ENCODE data around the gene NEBL. TPM values are rescaled to one million over a fixed set of nuclear protein-coding genes. Genes with fewer than 3 reads are reported as not detected.

Gene NEBL
- total and polyA plus RNA-seq, 3 experiments from 2014 or later: 0.11 to 0.15 TPM; not detected in 1

GRCh38 chr10:20776384-20777118, 120.6 kb downstream of the NEBL start:
- Mint-ChIP-seq H3K4me1 (no peaks in the 10 kb centered on the region), H3K9me3 (peaks cover 4 to 13% (median 5%) of the 10 kb centered on the region in 5 donors), H3K27me3 (peaks cover 0 to 1% of the 10 kb centered on the region in 2 donors), H3K4me3 (no peak overlapping the region), H3K36me3 (no peaks in the 10 kb centered on the region), H3K27ac (peak overlapping the region in 1 of 8 donors; percentile 66)
- POLR2A ChIA-PET: no interaction called here
- H3K27ac ChIP-seq (ENCODE audit: low read depth, low read length): no peak overlapping the region
- no peaks in the 10 kb centered on the region for H3K36me3 ChIP-seq (ENCODE audit: insufficient read depth, low read length)
- DNase-seq: no peak
- CTCF ChIA-PET: no interaction called here
- H3K4me3 ChIP-seq (ENCODE audit: low read length): no peak overlapping the region
- no peaks in the 10 kb centered on the region for H3K27me3 ChIP-seq (ENCODE audit: insufficient read depth, low read length, poor library complexity, severe bottlenecking)
- H3K4me1 ChIP-seq (ENCODE audit: insufficient read depth, low read length): no peaks in the 10 kb centered on the region
- H3K9me3 ChIP-seq (ENCODE audit: low read length): no peaks in the 10 kb centered on the region

DNA sequence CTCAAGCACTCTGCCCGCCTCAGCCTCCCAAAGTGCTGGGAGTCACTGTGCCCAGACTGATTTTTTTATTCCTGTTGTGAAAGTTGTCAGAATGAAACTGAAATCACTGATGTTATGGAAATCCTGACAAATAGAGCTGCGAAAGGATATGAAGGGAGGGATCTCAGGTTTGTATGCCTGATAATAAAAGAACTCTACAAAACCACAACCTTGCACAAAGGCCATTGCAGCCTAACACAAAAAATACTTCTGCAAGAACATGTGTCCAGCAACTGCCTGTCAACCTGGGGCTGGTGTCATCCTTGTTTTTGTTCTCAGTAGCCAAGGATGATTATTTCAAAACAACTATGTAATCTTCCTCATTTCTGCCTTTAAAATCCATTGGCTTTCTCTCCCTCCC, 126.1 kb downstream of the NEBL start:
- no peak overlapping the region for H3K4me3 Mint-ChIP-seq
- H3K4me1 Mint-ChIP-seq: no peaks in the 10 kb centered on the region
- H3K36me3 ChIP-seq (ENCODE audit: insufficient read depth, low read length): no peaks in the 10 kb centered on the region
- H3K36me3 Mint-ChIP-seq: no peaks in the 10 kb centered on the region
- no peaks in the 10 kb centered on the region for H3K4me1 ChIP-seq (ENCODE audit: insufficient read depth, low read length)
- POLR2A ChIA-PET: no interaction called here
- H3K4me3 ChIP-seq (ENCODE audit: low read length): no peak overlapping the region
- no peak for DNase-seq
- CTCF ChIA-PET: no interaction called here
- no peaks in the 10 kb centered on the region for H3K9me3 ChIP-seq (ENCODE audit: low read length)
- no peak overlapping the region for H3K27ac ChIP-seq (ENCODE audit: low read depth, low read length)
- H3K9me3 Mint-ChIP-seq: peaks cover 3 to 13% (median 4%) of the 10 kb centered on the region in 5 donors
- H3K27me3 ChIP-seq (ENCODE audit: insufficient read depth, low read length, poor library complexity, severe bottlenecking): no peaks in the 10 kb centered on the region
- H3K27me3 Mint-ChIP-seq: peaks cover 0 to 1% of the 10 kb centered on the region in 2 donors
- H3K27ac Mint-ChIP-seq: no peak overlapping the region

- ChIA-PET POLR2A (no interaction called here), CTCF (no interaction called here)
- DNase-seq: no peak
- H3K27me3 ChIP-seq (ENCODE audit: insufficient read depth, low read length, poor library complexity, severe bottlenecking): no peaks in the 10 kb centered on the region
- no peaks in the 10 kb centered on the region for H3K4me1 ChIP-seq (ENCODE audit: insufficient read depth, low read length)
- Mint-ChIP-seq H3K36me3 (no peaks in the 10 kb centered on the region), H3K4me3 (no peak overlapping the region), H3K9me3 (peaks cover 0 to 9% (median 2%) of the 10 kb centered on the region in 5 donors), H3K27me3 (peaks cover 0 to 1% of the 10 kb centered on the region in 2 donors), H3K4me1 (no peaks in the 10 kb centered on the region), H3K27ac (no peak overlapping the region)
- H3K36me3 ChIP-seq (ENCODE audit: insufficient read depth, low read length): no peaks in the 10 kb centered on the region
- H3K9me3 ChIP-seq (ENCODE audit: low read length): no peaks in the 10 kb centered on the region
- H3K27ac ChIP-seq (ENCODE audit: low read depth, low read length): no peak overlapping the region
- no peak overlapping the region for H3K4me3 ChIP-seq (ENCODE audit: low read length)
Observed at GRCh38 chr10:20769481-20769880, 127.6 kb downstream of the NEBL start.

DNA sequence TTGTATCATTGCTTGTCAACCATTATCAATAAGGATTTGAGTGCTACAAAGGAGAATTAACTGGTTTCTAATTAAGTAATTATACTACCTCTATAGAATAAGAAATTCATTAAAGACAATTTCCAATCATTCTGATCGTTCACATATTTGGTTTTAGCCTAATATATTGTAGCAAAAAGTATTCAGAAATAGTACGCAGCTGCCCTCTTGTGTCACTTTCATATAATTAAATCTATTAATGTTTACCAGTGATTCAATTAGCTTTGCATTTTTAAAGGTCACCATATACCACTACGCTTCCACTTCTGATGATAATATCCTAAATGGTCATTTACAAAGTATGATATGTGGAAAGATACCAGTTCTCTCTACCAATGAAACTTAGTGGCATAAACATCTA, 128.3 kb downstream of the NEBL start:
- H3K4me3 Mint-ChIP-seq: no peak overlapping the region
- H3K36me3 ChIP-seq (ENCODE audit: insufficient read depth, low read length): no peaks in the 10 kb centered on the region
- no peak overlapping the region for H3K4me3 ChIP-seq (ENCODE audit: low read length)
- no peak for DNase-seq
- no peak overlapping the region for H3K27ac ChIP-seq (ENCODE audit: low read depth, low read length)
- POLR2A ChIA-PET: no interaction called here
- no peak overlapping the region for H3K27ac Mint-ChIP-seq
- no peaks in the 10 kb centered on the region for H3K36me3 Mint-ChIP-seq
- H3K9me3 ChIP-seq (ENCODE audit: low read length): no peaks in the 10 kb centered on the region
- CTCF ChIA-PET: no interaction called here
- peaks cover 0 to 1% of the 10 kb centered on the region in 2 donors for H3K27me3 Mint-ChIP-seq
- peaks cover 0 to 4% (median 3%) of the 10 kb centered on the region in 5 donors for H3K9me3 Mint-ChIP-seq
- no peaks in the 10 kb centered on the region for H3K4me1 Mint-ChIP-seq
- H3K4me1 ChIP-seq (ENCODE audit: insufficient read depth, low read length): no peaks in the 10 kb centered on the region
- H3K27me3 ChIP-seq (ENCODE audit: insufficient read depth, low read length, poor library complexity, severe bottlenecking): no peaks in the 10 kb centered on the region

GRCh38 chr10:20767028-20767427, 130.1 kb downstream of the NEBL start:
- no peak overlapping the region for H3K27ac ChIP-seq (ENCODE audit: low read depth, low read length)
- Mint-ChIP-seq H3K36me3 (no peaks in the 10 kb centered on the region), H3K4me3 (no peak overlapping the region), H3K27me3 (no peaks in the 10 kb centered on the region), H3K27ac (no peak overlapping the region), H3K4me1 (no peaks in the 10 kb centered on the region), H3K9me3 (peaks cover 0 to 4% (median 0%) of the 10 kb centered on the region in 5 donors)
- H3K36me3 ChIP-seq (ENCODE audit: insufficient read depth, low read length): no peaks in the 10 kb centered on the region
- no peak overlapping the region for H3K4me3 ChIP-seq (ENCODE audit: low read length)
- no peaks in the 10 kb centered on the region for H3K9me3 ChIP-seq (ENCODE audit: low read length)
- DNase-seq: no peak
- no peaks in the 10 kb centered on the region for H3K4me1 ChIP-seq (ENCODE audit: insufficient read depth, low read length)
- H3K27me3 ChIP-seq (ENCODE audit: insufficient read depth, low read length, poor library complexity, severe bottlenecking): no peaks in the 10 kb centered on the region
- ChIA-PET POLR2A (no interaction called here), CTCF (no interaction called here)

DNA sequence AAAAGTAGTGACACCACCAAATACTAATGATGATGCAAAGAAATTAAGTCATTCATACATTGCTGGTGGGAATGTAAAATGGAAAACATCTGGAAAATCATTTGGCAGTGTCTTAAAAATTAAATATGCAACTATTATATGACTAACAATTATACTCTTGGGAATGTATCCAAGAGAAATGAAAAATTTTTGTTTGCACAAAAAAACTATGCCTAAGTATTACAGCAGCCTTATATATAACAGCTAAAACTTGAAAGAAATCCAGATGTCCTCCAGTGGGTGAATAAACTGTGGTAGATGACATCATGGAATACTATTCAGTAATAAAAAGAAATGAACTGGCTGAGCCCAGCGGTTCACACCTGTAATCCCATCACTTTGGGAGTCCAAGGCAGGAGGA, 132.0 kb downstream of the NEBL start:
- H3K27me3 ChIP-seq (ENCODE audit: insufficient read depth, low read length, poor library complexity, severe bottlenecking): no peaks in the 10 kb centered on the region
- no peak overlapping the region for H3K4me3 ChIP-seq (ENCODE audit: low read length)
- no peak overlapping the region for H3K27ac ChIP-seq (ENCODE audit: low read depth, low read length)
- no peaks in the 10 kb centered on the region for H3K9me3 ChIP-seq (ENCODE audit: low read length)
- no peaks in the 10 kb centered on the region for H3K36me3 ChIP-seq (ENCODE audit: insufficient read depth, low read length)
- no peak overlapping the region for H3K4me3 Mint-ChIP-seq
- CTCF ChIA-PET: no interaction called here
- H3K9me3 Mint-ChIP-seq: peaks cover 0 to 5% (median 4%) of the 10 kb centered on the region in 5 donors
- no peaks in the 10 kb centered on the region for H3K36me3 Mint-ChIP-seq
- POLR2A ChIA-PET: no interaction called here
- DNase-seq: no peak
- no peaks in the 10 kb centered on the region for H3K27me3 Mint-ChIP-seq
- H3K27ac Mint-ChIP-seq: no peak overlapping the region
- H3K4me1 Mint-ChIP-seq: no peaks in the 10 kb centered on the region
- no peaks in the 10 kb centered on the region for H3K4me1 ChIP-seq (ENCODE audit: insufficient read depth, low read length)

DNA sequence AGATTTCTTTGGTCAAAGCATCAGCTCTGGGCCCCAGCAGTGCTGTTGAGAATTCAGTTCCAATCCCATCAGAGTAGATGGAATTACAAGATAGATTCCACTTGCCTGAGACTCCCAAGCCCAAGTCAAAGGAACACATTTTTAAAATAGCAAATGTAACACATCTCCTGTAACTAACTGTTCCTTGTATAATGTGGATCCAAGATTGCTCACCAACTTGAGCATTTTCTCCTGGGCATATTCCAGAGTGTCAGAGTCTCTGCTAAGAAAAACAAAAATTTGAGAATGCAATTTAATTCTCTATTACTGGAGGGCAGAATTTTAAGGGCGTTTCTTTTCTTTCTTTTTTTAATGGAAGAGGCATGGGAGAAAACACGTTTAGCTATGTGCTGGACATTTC, 136.7 kb downstream of the NEBL start:
- H3K27ac Mint-ChIP-seq: no peak overlapping the region
- no peaks in the 10 kb centered on the region for H3K36me3 ChIP-seq (ENCODE audit: insufficient read depth, low read length)
- peaks cover 0 to 12% (median 5%) of the 10 kb centered on the region in 5 donors for H3K9me3 Mint-ChIP-seq
- H3K4me1 Mint-ChIP-seq: no peaks in the 10 kb centered on the region
- H3K27me3 ChIP-seq (ENCODE audit: insufficient read depth, low read length, poor library complexity, severe bottlenecking): no peaks in the 10 kb centered on the region
- no peak overlapping the region for H3K4me3 ChIP-seq (ENCODE audit: low read length)
- H3K27ac ChIP-seq (ENCODE audit: low read depth, low read length): no peak overlapping the region
- POLR2A ChIA-PET: no interaction called here
- H3K27me3 Mint-ChIP-seq: no peaks in the 10 kb centered on the region
- no peak for DNase-seq
- no peaks in the 10 kb centered on the region for H3K9me3 ChIP-seq (ENCODE audit: low read length)
- CTCF ChIA-PET: no interaction called here
- H3K4me1 ChIP-seq (ENCODE audit: insufficient read depth, low read length): no peaks in the 10 kb centered on the region
- H3K4me3 Mint-ChIP-seq: no peak overlapping the region
- no peaks in the 10 kb centered on the region for H3K36me3 Mint-ChIP-seq

DNA sequence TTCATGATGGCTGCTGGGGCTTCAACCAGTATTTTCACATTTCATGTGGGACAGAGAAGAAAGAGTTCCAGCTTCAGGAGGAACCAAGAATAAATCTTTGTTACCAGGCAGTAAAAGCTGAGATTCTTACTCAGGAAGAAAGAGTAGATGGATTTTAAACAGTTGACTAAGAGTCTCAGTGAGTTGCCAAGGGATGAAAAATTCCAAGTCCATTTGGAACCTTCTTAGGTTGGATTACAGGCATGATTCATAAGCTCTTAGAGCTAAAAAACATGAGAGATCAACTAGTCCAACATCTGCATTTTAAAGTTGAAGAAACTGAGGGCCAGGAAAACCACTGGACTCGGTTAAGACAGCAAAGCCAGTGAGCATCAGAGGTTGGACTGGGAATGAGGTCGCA, 148.6 kb downstream of the NEBL start:
- Mint-ChIP-seq H3K27ac (no peak overlapping the region), H3K9me3 (peaks cover 13 to 28% (median 19%) of the 10 kb centered on the region in 5 donors), H3K4me3 (no peak overlapping the region), H3K4me1 (no peaks in the 10 kb centered on the region), H3K27me3 (no peaks in the 10 kb centered on the region), H3K36me3 (no peaks in the 10 kb centered on the region)
- no peak for DNase-seq
- ChIA-PET POLR2A (no interaction called here), CTCF (no interaction called here)
- no peak overlapping the region for H3K27ac ChIP-seq (ENCODE audit: low read depth, low read length)
- no peaks in the 10 kb centered on the region for H3K27me3 ChIP-seq (ENCODE audit: insufficient read depth, low read length, poor library complexity, severe bottlenecking)
- no peak overlapping the region for H3K4me3 ChIP-seq (ENCODE audit: low read length)
- no peaks in the 10 kb centered on the region for H3K9me3 ChIP-seq (ENCODE audit: low read length)
- H3K4me1 ChIP-seq (ENCODE audit: insufficient read depth, low read length): no peaks in the 10 kb centered on the region
- no peaks in the 10 kb centered on the region for H3K36me3 ChIP-seq (ENCODE audit: insufficient read depth, low read length)
